Neural cell (in vitro differentiated cells): ENCODE data around the gene MAST4. TPM values are rescaled to one million over a fixed set of nuclear protein-coding genes. Genes with fewer than 3 reads are reported as not detected.
A peak's percentile ranks its signal among the peaks of the same experiment; 100 is the strongest.

Experiments
- H2AFZ ChIP-seq: fragments of 200-600, 300-800 bp; sonication (generic), shearing (Covaris generic); 2 replicates; pipeline ENCODE4 v1.6.0; 2014; ENCODE audit warnings: low read depth, mild to moderate bottlenecking, antibody characterized with exemption, low read length, moderate library complexity
- H3F3A ChIP-seq: fragments of 200-600 bp; shearing (Covaris generic); 2 replicates; pipeline ENCODE4 v1.6.1; 2016; ENCODE audit warnings: mild to moderate bottlenecking, moderate library complexity, mixed read lengths, antibody characterized with exemption, low read length; ENCODE audit not compliant: insufficient read depth, poor library complexity, severe bottlenecking
- H3K27ac ChIP-seq: fragments of 200-600, 300-800 bp; sonication (generic), shearing (Covaris generic); 2 replicates; pipeline ENCODE4 v1.5.1; 2014; ENCODE audit warnings: mild to moderate bottlenecking, low read length, moderate library complexity
- H3K27me3 ChIP-seq: fragments of 300-800, 200-600 bp; sonication (generic), shearing (Covaris generic); 2 replicates; pipeline ENCODE4 v1.6.0; 2014; ENCODE audit warnings: mild to moderate bottlenecking, low read depth, low read length, moderate library complexity; ENCODE audit not compliant: insufficient read depth
- H3K36me3 ChIP-seq: fragments of 300-800, 200-600 bp; sonication (generic), shearing (Covaris generic); 2 replicates; pipeline ENCODE4 v1.5.1; 2014; ENCODE audit warnings: mild to moderate bottlenecking, antibody characterized with exemption, low read length, moderate library complexity; ENCODE audit not compliant: insufficient read depth
- H3K4me2 ChIP-seq: fragments of 300-800, 200-600 bp; sonication (generic), shearing (Covaris generic); 2 replicates; pipeline ENCODE4 v1.6.0; 2014; ENCODE audit warnings: mild to moderate bottlenecking, low read length
- H3K4me3 ChIP-seq: fragments of 300-800, 200-600 bp; sonication (generic), shearing (Covaris generic); 2 replicates; pipeline ENCODE4 v1.5.1; 2014; ENCODE audit warnings: mild to moderate bottlenecking, low read length, moderate library complexity
- H3K79me2 ChIP-seq: fragments of 200-600 bp; shearing (Covaris generic); replicated peaks from 2 replicates; pipeline ENCODE4 v1.6.0; 2014; ENCODE audit warnings: mild to moderate bottlenecking, low read length, moderate library complexity; ENCODE audit not compliant: insufficient read depth
- H3K9ac ChIP-seq: fragments of 300-800, 200-600 bp; sonication (generic), shearing (Covaris generic); 2 replicates; pipeline ENCODE4 v1.6.1; 2016; ENCODE audit warnings: mild to moderate bottlenecking, low read length, mixed read lengths
- H3K9me2 ChIP-seq: fragments of 200-600 bp; shearing (Covaris generic); 2 replicates; pipeline ENCODE4 v1.6.1; 2016; ENCODE audit warnings: mild to moderate bottlenecking, low read length, mixed read lengths; ENCODE audit not compliant: insufficient read depth
- H3K9me3 ChIP-seq: fragments of 200-600, 300-800 bp; sonication (generic), shearing (Covaris generic); 2 replicates; pipeline ENCODE4 v1.6.1; 2016; ENCODE audit warnings: mild to moderate bottlenecking, mixed run types, low read length, moderate library complexity, mixed read lengths
- H4K20me1 ChIP-seq: fragments of 200-600 bp; shearing (Covaris generic); 2 replicates; pipeline ENCODE4 v1.6.1; 2016; ENCODE audit warnings: mild to moderate bottlenecking, mixed run types; ENCODE audit not compliant: insufficient read depth
- CTCF ChIP-seq: fragments of 450-650 bp; IDR thresholded peaks from 2 replicates; pipeline ENCODE4 v1.5.1; 2014; ENCODE audit warnings: antibody characterized with exemption, mild to moderate bottlenecking, moderate library complexity; ENCODE audit not compliant: poor library complexity, severe bottlenecking
- EP300 ChIP-seq: fragments of 450-650 bp; conservative IDR thresholded peaks from 2 replicates; pipeline ENCODE4 v1.6.1; 2014; ENCODE audit warnings: antibody characterized with exemption, mild to moderate bottlenecking, moderate library complexity; ENCODE audit not compliant: poor library complexity, severe bottlenecking
- EZH2 ChIP-seq: fragments of 200-600, 300-800 bp; shearing (Covaris generic), sonication (generic); IDR thresholded peaks from 2 replicates; pipeline ENCODE4 v1.6.1; 2014; ENCODE audit warnings: antibody characterized with exemption, low read length, borderline replicate concordance, mild to moderate bottlenecking; ENCODE audit not compliant: insufficient read depth, poor library complexity, severe bottlenecking
- MXI1 ChIP-seq: fragments of 450-650 bp; conservative IDR thresholded peaks from 2 replicates; pipeline ENCODE4 v1.6.1; 2014; ENCODE audit warnings: antibody characterized with exemption, mild to moderate bottlenecking; ENCODE audit not compliant: poor library complexity, severe bottlenecking
- POLR2AphosphoS5 ChIP-seq: IDR thresholded peaks from 2 replicates; pipeline ENCODE4 v1.6.1; 2012
- RAD21 ChIP-seq: fragments of 450-650 bp; conservative IDR thresholded peaks from 2 replicates; pipeline ENCODE4 v1.6.1; 2014; ENCODE audit warnings: antibody characterized with exemption, mild to moderate bottlenecking, moderate library complexity
- SMC3 ChIP-seq: fragments of 450-650 bp; conservative IDR thresholded peaks from 2 replicates; pipeline ENCODE4 v1.6.1; 2014; ENCODE audit warnings: antibody characterized with exemption, mild to moderate bottlenecking, moderate library complexity; ENCODE audit not compliant: poor library complexity
- TAF1 ChIP-seq: IDR thresholded peaks from 2 replicates; pipeline ENCODE4 v1.6.1; 2012; ENCODE audit warnings: low read depth
- polyA plus RNA-seq: library from polyadenylated mRNA; depleted of rRNA; stranded (reverse); fragments of >200 nt; gene quantifications from 2 replicates; pipeline ENCODE4 v1.2.3, GENCODE V29; 2014
- TF ChIP-seq, protein P1 (sequence below): IDR thresholded peaks from 2 replicates; pipeline ENCODE4 v1.6.1; 2012; ENCODE audit warnings: borderline replicate concordance

The MAST4 gene
- polyA plus RNA-seq, 1 donor from 2014 or later, result 2.3 TPM

DNA sequence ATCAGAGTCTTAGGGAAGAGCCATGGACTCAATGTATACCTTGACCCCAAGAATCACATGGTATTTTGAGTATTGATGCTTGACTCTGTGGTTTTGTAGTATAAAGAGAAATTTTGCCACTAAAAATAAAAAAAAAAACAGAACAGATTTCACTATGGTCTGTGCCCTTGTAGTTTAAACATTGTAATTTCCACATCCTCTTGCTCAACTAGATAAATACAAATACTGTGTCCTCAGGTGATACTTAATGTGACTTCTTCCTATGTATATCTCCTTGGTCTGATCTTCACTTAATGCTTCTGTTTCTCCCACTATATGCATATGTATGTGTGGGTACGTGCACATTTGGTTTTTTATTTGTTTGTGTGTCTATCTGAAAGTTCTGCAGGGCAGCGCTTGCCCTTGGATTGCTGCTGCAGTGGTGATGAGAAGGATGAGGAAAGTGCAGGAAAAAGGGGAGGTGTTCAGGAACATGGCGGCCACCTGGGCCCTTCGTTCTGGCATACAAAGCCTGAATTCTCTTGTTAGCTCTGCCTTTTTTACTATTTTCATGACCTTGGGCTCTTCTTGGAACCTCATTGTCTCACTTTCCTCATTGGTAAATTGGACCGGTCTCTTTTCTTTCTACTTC, 222.2 kb downstream of the MAST4 start:
- Histone ChIP-seq H3K27me3 (no peaks in the 10 kb centered on the region), H2AFZ (no peak overlapping the region), H3F3A (no peaks in the 10 kb centered on the region), H3K4me2 (no peak overlapping the region), H4K20me1 (no peaks in the 10 kb centered on the region), H3K27ac (no peak overlapping the region), H3K9ac (no peak overlapping the region), H3K4me3 (no peak overlapping the region), H3K9me2 (no peaks in the 10 kb centered on the region), H3K9me3 (no peaks in the 10 kb centered on the region), H3K36me3 (no peaks in the 10 kb centered on the region), H3K79me2 (no peaks in the 10 kb centered on the region)
- TF ChIP-seq CTCF, result no peak
- no peak for TF ChIP-seq TAF1
- TF ChIP-seq RAD21, result no peak
- TF ChIP-seq EZH2, result no peak
- no peak for TF ChIP-seq EP300
- TF ChIP-seq MXI1, result no peak
- no peak for TF ChIP-seq SMC3
- TF ChIP-seq POLR2AphosphoS5, result no peak
- TF ChIP-seq, protein P1, sequence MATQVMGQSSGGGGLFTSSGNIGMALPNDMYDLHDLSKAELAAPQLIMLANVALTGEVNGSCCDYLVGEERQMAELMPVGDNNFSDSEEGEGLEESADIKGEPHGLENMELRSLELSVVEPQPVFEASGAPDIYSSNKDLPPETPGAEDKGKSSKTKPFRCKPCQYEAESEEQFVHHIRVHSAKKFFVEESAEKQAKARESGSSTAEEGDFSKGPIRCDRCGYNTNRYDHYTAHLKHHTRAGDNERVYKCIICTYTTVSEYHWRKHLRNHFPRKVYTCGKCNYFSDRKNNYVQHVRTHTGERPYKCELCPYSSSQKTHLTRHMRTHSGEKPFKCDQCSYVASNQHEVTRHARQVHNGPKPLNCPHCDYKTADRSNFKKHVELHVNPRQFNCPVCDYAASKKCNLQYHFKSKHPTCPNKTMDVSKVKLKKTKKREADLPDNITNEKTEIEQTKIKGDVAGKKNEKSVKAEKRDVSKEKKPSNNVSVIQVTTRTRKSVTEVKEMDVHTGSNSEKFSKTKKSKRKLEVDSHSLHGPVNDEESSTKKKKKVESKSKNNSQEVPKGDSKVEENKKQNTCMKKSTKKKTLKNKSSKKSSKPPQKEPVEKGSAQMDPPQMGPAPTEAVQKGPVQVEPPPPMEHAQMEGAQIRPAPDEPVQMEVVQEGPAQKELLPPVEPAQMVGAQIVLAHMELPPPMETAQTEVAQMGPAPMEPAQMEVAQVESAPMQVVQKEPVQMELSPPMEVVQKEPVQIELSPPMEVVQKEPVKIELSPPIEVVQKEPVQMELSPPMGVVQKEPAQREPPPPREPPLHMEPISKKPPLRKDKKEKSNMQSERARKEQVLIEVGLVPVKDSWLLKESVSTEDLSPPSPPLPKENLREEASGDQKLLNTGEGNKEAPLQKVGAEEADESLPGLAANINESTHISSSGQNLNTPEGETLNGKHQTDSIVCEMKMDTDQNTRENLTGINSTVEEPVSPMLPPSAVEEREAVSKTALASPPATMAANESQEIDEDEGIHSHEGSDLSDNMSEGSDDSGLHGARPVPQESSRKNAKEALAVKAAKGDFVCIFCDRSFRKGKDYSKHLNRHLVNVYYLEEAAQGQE, result no peak

DNA sequence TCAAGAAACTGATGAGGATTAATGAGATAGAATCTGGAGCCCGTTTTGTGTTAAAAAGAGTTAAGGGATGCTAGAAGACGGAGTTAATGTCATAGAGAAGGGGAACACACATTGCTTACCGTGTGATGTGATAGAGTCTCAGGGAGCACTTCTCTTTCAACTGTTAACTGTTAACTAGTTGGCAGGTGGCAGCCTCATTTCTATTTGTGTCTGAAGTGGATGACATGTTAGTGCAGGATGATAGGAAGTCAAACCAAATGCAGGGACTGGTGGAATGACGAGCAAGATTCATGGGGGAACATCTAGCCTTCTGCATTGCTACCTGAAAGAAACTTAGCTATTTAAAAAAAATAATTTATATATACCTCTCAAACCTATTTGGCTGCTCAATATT, 222.7 kb downstream of the MAST4 start:
- Histone ChIP-seq H3K4me3 (no peak overlapping the region), H3K9ac (no peak overlapping the region), H3K27me3 (no peaks in the 10 kb centered on the region), H3K27ac (no peak overlapping the region), H2AFZ (no peak overlapping the region), H3K4me2 (no peak overlapping the region), H3K36me3 (no peaks in the 10 kb centered on the region), H4K20me1 (no peaks in the 10 kb centered on the region), H3K9me2 (no peaks in the 10 kb centered on the region), H3F3A (no peaks in the 10 kb centered on the region), H3K9me3 (no peaks in the 10 kb centered on the region), H3K79me2 (no peaks in the 10 kb centered on the region)
- TF ChIP-seq POLR2AphosphoS5, result peak; percentile 9
- TF ChIP-seq RAD21, result no peak
- TF ChIP-seq CTCF, result no peak
- TF ChIP-seq EP300, result peak; percentile 36
